MM.1S (cell line): ENCODE data around the gene FAM131A.

Experiments used
- CTCF ChIP-seq: fragments of 300-600 bp; sonication (generic); IDR thresholded peaks from 2 replicates; pipeline ENCODE4 v1.5.1; 2016; ENCODE audit warnings: antibody characterized with exemption, low read length, mixed read lengths
- EZH2 ChIP-seq: fragments of 300-600 bp; sonication (generic); optimal IDR thresholded peaks from 2 replicates; pipeline ENCODE3; 2017; ENCODE audit warnings: low read depth, mild to moderate bottlenecking, antibody characterized with exemption, low read length, mixed read lengths

DNA sequence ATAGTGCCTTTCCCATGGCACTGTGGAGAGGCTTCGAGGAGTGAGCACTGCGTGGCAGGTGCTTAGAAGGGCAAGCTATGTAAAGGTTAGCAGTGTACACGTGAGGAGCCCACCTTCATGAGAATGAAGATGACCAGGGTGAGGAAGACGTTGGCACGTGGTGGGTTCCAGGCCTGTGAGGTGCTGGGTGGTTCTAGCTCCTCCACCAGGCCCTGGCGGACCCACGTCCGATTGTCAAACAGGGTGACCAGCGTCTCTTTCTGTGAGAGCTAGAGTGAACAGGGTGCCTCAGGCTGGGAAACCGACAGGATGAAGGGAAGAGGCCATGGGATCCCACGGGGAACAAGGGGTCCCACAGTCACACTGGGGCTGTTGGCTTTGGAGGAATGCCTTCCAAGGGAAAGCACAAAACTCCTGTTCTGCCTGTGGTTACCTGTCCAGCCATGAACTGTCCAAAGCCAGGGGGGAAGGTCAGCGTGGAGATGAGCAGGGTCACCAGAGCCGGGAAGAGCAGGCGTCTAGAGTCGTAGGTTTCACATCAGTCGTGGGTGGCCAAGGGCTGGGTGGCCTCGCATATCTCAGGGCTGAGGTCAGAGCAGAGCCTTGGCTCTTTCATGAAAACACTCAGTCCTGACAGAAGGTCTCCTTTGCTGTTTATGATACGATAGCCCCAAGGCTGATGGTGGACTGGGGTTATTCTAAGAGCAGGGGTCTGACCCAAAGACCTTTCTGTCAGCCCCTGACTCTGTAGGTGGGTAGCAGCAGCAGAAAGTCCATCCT is 18.1 kb downstream of the FAM131A start:
- no peak for TF ChIP-seq CTCF
- TF ChIP-seq EZH2: no peak
